Heart right ventricle (tissue), 16 donors: ENCODE data around the gene LDLRAD4. TPM values are rescaled to one million over a fixed set of nuclear protein-coding genes. Genes with fewer than 3 reads are reported as not detected.

Experiments
- ATAC-seq, 8 donors: fragments of 200-7000 bp; cut with Tn5 transposase; one replicate each; pipeline ENCODE4 v1.9.1; 2020; ENCODE audit warnings: mild to moderate bottlenecking in 8 of 8, moderate library complexity in 8 of 8, moderate number of reproducible peaks in 1 of 8
- DNase-seq, 2 donors: peaks; one replicate each; pipeline ENCODE4 v3.0.0-alpha.2; 2020
- H3K27ac ChIP-seq, 10 donors: fragments of 200-600 bp; sonication (generic) in 2 of 10; one replicate each; pipeline versions ENCODE4 v1.5.0 to v1.8.0; 2020 to 2022; ENCODE audit warnings: mild to moderate bottlenecking in 3 of 10
- H3K27me3 ChIP-seq, 7 donors: fragments of 200-600 bp; one replicate each; pipeline ENCODE4 v1.8.0; 2021 to 2022; ENCODE audit warnings: mild to moderate bottlenecking in 2 of 7
- H3K36me3 ChIP-seq, 9 donors: fragments of 200-600 bp; sonication (generic) in 1 of 9; one replicate each; pipeline versions ENCODE4 v1.5.0 to v1.8.0; 2020 to 2022; ENCODE audit warnings: mild to moderate bottlenecking in 2 of 9
- H3K4me1 ChIP-seq, 9 donors: fragments of 200-600 bp; sonication (generic) in 1 of 9; one replicate each; pipeline versions ENCODE4 v1.5.0 to v1.8.0; 2020 to 2022; ENCODE audit warnings: mild to moderate bottlenecking in 4 of 9
- H3K4me3 ChIP-seq, 10 donors: fragments of 200-600 bp; sonication (generic) in 2 of 10; one replicate each; pipeline versions ENCODE4 v1.5.0 to v1.8.0; 2020 to 2022; ENCODE audit warnings: mild to moderate bottlenecking in 7 of 10, moderate library complexity in 2 of 10
- H3K9me3 ChIP-seq, 11 donors: fragments of 200-600 bp in 10 of 11; sonication (generic) in 2 of 11; one replicate each; pipeline versions ENCODE4 v1.5.0 to v1.8.0; 2013 to 2022; ENCODE audit warnings: mild to moderate bottlenecking in 2 of 11, control low read depth in 1 of 11, moderate library complexity in 1 of 11
- CTCF ChIP-seq, 9 donors: fragments of 200-600 bp; sonication (generic) in 2 of 9; IDR thresholded peaks; one replicate each; pipeline versions ENCODE4 v1.5.0 to v1.8.0; 2021 to 2022; ENCODE audit warnings: antibody characterized with exemption in 9 of 9, mild to moderate bottlenecking in 5 of 9, moderate library complexity in 1 of 9
- WGBS, 2 donors: extraction: QIAGEN DNeasy Blood & Tissue Kit; methylation state at CpG; one replicate each; pipeline ENCODE4 v1.1.7; 2013; ENCODE audit warnings: inconsistent platforms in 1 of 2; 5-methylcytosine and 5-hydroxymethylcytosine counted together
- intact Hi-C, 10 donors: fragments of 100-400 bp; cut with DNase I; formaldehyde crosslinking; loops; one replicate each; pipeline versions ENCODE4 v1.11.1 to v1.14.2; 2022
- polyA plus RNA-seq, 2 donors: library from polyadenylated mRNA; stranded (reverse); fragments of 200-250 nt; gene quantifications; one replicate each; pipeline ENCODE4 v1.2.3, GENCODE V29; 2013
- total RNA-seq, 10 donors: library from RNA; stranded (reverse); fragmentation: NEBNext Ultra II Directional in 3 of 10; extraction: Animal tissue kit (Norgen Biotek cat#: 25700) in 3 of 10; gene quantifications; one replicate each; pipeline versions ENCODE4 v1.2.1 to v1.2.4, GENCODE V29; 2021 to 2023
- donor health status: Arrhythmogenic right ventricular cardiomyopathy.
- donor health status: ischemic (EF 13 %, LVEDD 7.1; RV severe dilation, severe dysfunction).
- donor health status: healthy with polysubstance abuse.
- donor health status: DM: no; HTN: yes; CAD: no.
- donor health status: DM: no; HTN: no; CAD: no.
- donor health status: ischemic (EF 25% LVEDD 6.9; RV normal size, moderate dysfunction).
- donor health status: ischemic (EF 25% LVEDD 5.7; RV mildly dilated, moderate dysfunction).
- donor health status: healthy.
- donor health status: DM: yes; HTN: yes; CAD: no.
- donor health status: Ischemic cardiomyopathy.
- donor health status: ischemic (EF 35%, LVEDD 5.7; RV mildly dilated, moderate dysfunction).
- donor health status: nonischemic (EF 11% LVEDD 7.7; RV severe dilation, severe dysfunction).
- donor health status: DM: yes; HTN: yes; CAD: no.
- donor health status: PGD.
- donor health status: ischemic (EF 29% LVEDD 5.4; RV normal size, mild dysfunction).
- donor health status: nonischemic (EF 23%, LVEDD 6.1; RV moderate dilation, normal function).

Gene LDLRAD4
- total and polyA plus RNA-seq, 12 donors: 5.4 to 74.6 (median 34.6) TPM

- intact Hi-C loops: loop anchor here in 2 of 10 donors (5.0 to 10.0 kb wide), 2 partner anchors 48 to 105 kb away; no protein-coding TSS in a partner anchor
- Histone ChIP-seq H3K27ac (peak overlapping the region in 8 of 10 donors; percentile 65 to 80 (median 71)), H3K36me3 (no peaks in the 10 kb centered on the region), H3K27me3 (no peaks in the 10 kb centered on the region), H3K9me3 (no peaks in the 10 kb centered on the region), H3K4me3 (peak overlapping the region in 2 of 10 donors; percentile 4), H3K4me1 (peaks cover 28 to 100% (median 81%) of the 10 kb centered on the region in 9 donors)
- 57 to 74% methylated on average over 14 of the region's 14 CpGs for WGBS, 2 donors
- DNase-seq: peak; percentile 44 to 56
- ATAC-seq: peak; percentile 8 to 81 (median 50)
- TF ChIP-seq CTCF (IDR thresholded peaks at IDR 0.05): no peak
Observed at GRCh38 chr18:13272416-13272815, 53.9 kb downstream of the LDLRAD4 start.

- peak overlapping the region in 3 of 10 donors; percentile 17 to 46 (median 29) for H3K27ac ChIP-seq
- H3K27me3 ChIP-seq: no peaks in the 10 kb centered on the region
- no peak for TF ChIP-seq CTCF (IDR thresholded peaks at IDR 0.05)
- peaks cover 0 to 8% (median 0%) of the 10 kb centered on the region in 9 donors for H3K36me3 ChIP-seq
- peaks cover 19 to 90% (median 67%) of the 10 kb centered on the region in 9 donors for H3K4me1 ChIP-seq
- ATAC-seq: no peak
- DNase-seq: no peak
- 81 to 83% methylated on average over 9 of the region's 9 CpGs for WGBS, 2 donors
- H3K9me3 ChIP-seq: no peaks in the 10 kb centered on the region
- no peak overlapping the region for H3K4me3 ChIP-seq
- intact Hi-C loops: loop anchor here in 2 of 10 donors (5.0 to 10.0 kb wide), 2 partner anchors 49 to 104 kb away; no protein-coding TSS in a partner anchor
Observed at GRCh38 chr18:13273800-13274199, 55.2 kb downstream of the LDLRAD4 start.

GRCh38 chr18:13275075-13275474 is 56.5 kb downstream of the LDLRAD4 start:
- Histone ChIP-seq H3K4me3 (no peak overlapping the region), H3K27ac (no peak overlapping the region), H3K4me1 (peaks cover 6 to 82% (median 62%) of the 10 kb centered on the region in 9 donors), H3K9me3 (no peaks in the 10 kb centered on the region), H3K36me3 (peaks cover 0 to 15% (median 0%) of the 10 kb centered on the region in 9 donors), H3K27me3 (no peaks in the 10 kb centered on the region)
- no peak for ATAC-seq
- no peak for TF ChIP-seq CTCF (IDR thresholded peaks at IDR 0.05)
- intact Hi-C loops: loop anchor here in 1 of 10 donors (10.0 kb wide), 1 partner anchor 50 kb away; no protein-coding TSS in a partner anchor
- DNase-seq: no peak

GRCh38 chr18:13276530-13277520 is 58.3 kb downstream of the LDLRAD4 start:
- no peak overlapping the region for H3K4me3 ChIP-seq
- peak overlapping the region in 4 of 10 donors; percentile 17 to 48 (median 30) for H3K27ac ChIP-seq
- peaks cover 8 to 82% (median 62%) of the 10 kb centered on the region in 9 donors for H3K4me1 ChIP-seq
- H3K27me3 ChIP-seq: no peaks in the 10 kb centered on the region
- no peaks in the 10 kb centered on the region for H3K9me3 ChIP-seq
- DNase-seq: no peak
- ATAC-seq: no peak
- 63 to 65% methylated on average over 23 of the region's 23 CpGs for WGBS, 2 donors
- TF ChIP-seq CTCF (IDR thresholded peaks at IDR 0.05): no peak
- intact Hi-C loops: loop anchor here in 1 of 10 donors (10.0 kb wide), 1 partner anchor 52 kb away; no protein-coding TSS in a partner anchor
- peaks cover 0 to 18% (median 0%) of the 10 kb centered on the region in 9 donors for H3K36me3 ChIP-seq
